Esophagus (tissue), 2 donors: ENCODE data around the gene TTC9B. TPM values are rescaled to one million over a fixed set of nuclear protein-coding genes. Genes with fewer than 3 reads are reported as not detected.
"Not testable (repeated sequence)": the region's sequence is repeated elsewhere in the genome, so short reads cannot be mapped to it uniquely, and the experiment has no call there.

Source experiments
- H3K27ac ChIP-seq, 2 donors: one replicate each; pipeline ENCODE4 v1.5.1; 2013; ENCODE audit warnings: low read depth in 2 of 2, mild to moderate bottlenecking in 2 of 2, inconsistent platforms in 1 of 2, low read length in 1 of 2, moderate library complexity in 1 of 2
- H3K27me3 ChIP-seq, 2 donors: one replicate each; pipeline ENCODE4 v1.6.1; 2013; ENCODE audit warnings: low read length in 2 of 2, control low read depth in 1 of 2, mild to moderate bottlenecking in 1 of 2; ENCODE audit not compliant: insufficient read depth in 2 of 2, control insufficient read depth in 1 of 2
- H3K36me3 ChIP-seq, 2 donors: one replicate each; pipeline ENCODE4 v1.6.1; 2013; ENCODE audit warnings: low read length in 1 of 2; ENCODE audit not compliant: control insufficient read depth in 2 of 2, insufficient read depth in 2 of 2
- H3K4me1 ChIP-seq, 2 donors: one replicate each; pipeline ENCODE4 v1.6.1; 2013; ENCODE audit warnings: low read length in 1 of 2; ENCODE audit not compliant: control insufficient read depth in 2 of 2, insufficient read depth in 2 of 2
- H3K4me3 ChIP-seq, 2 donors: one replicate each; pipeline ENCODE4 v1.5.1; 2013; ENCODE audit warnings: low read length in 2 of 2, mild to moderate bottlenecking in 2 of 2, low read depth in 1 of 2, moderate library complexity in 1 of 2
- H3K9me3 ChIP-seq, 2 donors: one replicate each; pipeline ENCODE4 v1.6.1; 2013; ENCODE audit warnings: mild to moderate bottlenecking in 2 of 2, low read depth in 1 of 2, low read length in 1 of 2, moderate library complexity in 1 of 2; ENCODE audit not compliant: control insufficient read depth in 2 of 2, insufficient read depth in 1 of 2
- WGBS, 2 donors: extraction: QIAGEN DNeasy Blood & Tissue Kit; methylation state at CpG; one replicate each; pipeline ENCODE4 v1.1.7; 2013; 5-methylcytosine and 5-hydroxymethylcytosine counted together
- polyA plus RNA-seq, 2 donors: library from polyadenylated mRNA; stranded (reverse); fragments of 200-250 nt; gene quantifications; one replicate each; pipeline ENCODE4 v1.2.3, GENCODE V29; 2013
- donor health status: healthy with polysubstance abuse.
- donor health status: Bipolar disorder and iron deficiency.

Gene TTC9B
- polyA plus RNA-seq, 2 donors: not detected

- no peaks in the 10 kb centered on the region for H3K9me3 ChIP-seq
- no peaks in the 10 kb centered on the region for H3K36me3 ChIP-seq
- peaks cover 0 to 15% of the 10 kb centered on the region in 2 donors for H3K4me1 ChIP-seq
- H3K27me3 ChIP-seq: no peaks in the 10 kb centered on the region
- peak within 1 kb of the TSS; percentile 66 to 95 for H3K4me3 ChIP-seq
- 0 to 1% methylated on average over 91 to 116 of the region's 116 CpGs for WGBS, 2 donors
- H3K27ac ChIP-seq: peak within 1 kb of the TSS; percentile 84 to 87
These were observed 27.0 kb downstream of the TTC9B start, which contains the start of gene MAP3K10 for GRCh38 chr19:40190891-40191835. MAP3K10 (plus strand) TSS chr19:40191426; CDS start chr19:40192032, 606 bp downstream.

- Histone ChIP-seq H3K4me3 (no peak overlapping the region), H3K27me3 (peaks cover 0 to 2% of the 10 kb centered on the region in 2 donors)
- WGBS, 2 donors: 84 to 85% methylated on average over 1 of the region's 1 CpG
These were observed 33.9 kb downstream of the TTC9B start for GRCh38 chr19:40184273-40184672.

GRCh38 chr19:40178756-40179155 lies 39.4 kb downstream of the TTC9B start:
- H3K27ac ChIP-seq: no peak overlapping the region
- no peak overlapping the region for H3K4me3 ChIP-seq
- H3K9me3 ChIP-seq: no peaks in the 10 kb centered on the region
- H3K4me1 ChIP-seq: no peaks in the 10 kb centered on the region
- WGBS, 2 donors: 52 to 55% methylated on average over 4 of the region's 4 CpGs
- H3K27me3 ChIP-seq: peaks cover 0 to 2% of the 10 kb centered on the region in 2 donors
- no peaks in the 10 kb centered on the region for H3K36me3 ChIP-seq

More at GRCh38 chr19:40184273-40184672, 33.9 kb downstream of the TTC9B start:
- no peaks in the 10 kb centered on the region for H3K9me3 ChIP-seq
- H3K36me3 ChIP-seq: no peaks in the 10 kb centered on the region
- no peaks in the 10 kb centered on the region for H3K4me1 ChIP-seq
- no peak overlapping the region for H3K27ac ChIP-seq

GRCh38 chr19:40177286-40178070 lies 40.7 kb downstream of the TTC9B start:
- Histone ChIP-seq H3K9me3 (no peaks in the 10 kb centered on the region), H3K4me3 (no peak overlapping the region), H3K4me1 (no peaks in the 10 kb centered on the region), H3K27me3 (peaks cover 0 to 2% of the 10 kb centered on the region in 2 donors), H3K27ac (no peak overlapping the region), H3K36me3 (no peaks in the 10 kb centered on the region)
- WGBS, 2 donors: 73 to 75% methylated on average over 5 of the region's 5 CpGs

- Histone ChIP-seq H3K36me3 (no peaks in the 10 kb centered on the region), H3K9me3 (no peaks in the 10 kb centered on the region), H3K4me3 (no peak overlapping the region), H3K4me1 (no peaks in the 10 kb centered on the region), H3K27me3 (no peaks in the 10 kb centered on the region), H3K27ac (no peak overlapping the region)
- WGBS, 2 donors: 74 to 76% methylated on average over 5 of the region's 5 CpGs
These were observed 42.4 kb downstream of the TTC9B start for GRCh38 chr19:40175820-40176219.

- no peaks in the 10 kb centered on the region for H3K4me1 ChIP-seq
- 53 to 64% methylated on average over 4 of the region's 4 CpGs for WGBS, 2 donors
- no peaks in the 10 kb centered on the region for H3K27me3 ChIP-seq
- H3K36me3 ChIP-seq: no peaks in the 10 kb centered on the region
- H3K4me3 ChIP-seq: no peak overlapping the region
- H3K9me3 ChIP-seq: no peaks in the 10 kb centered on the region
- no peak overlapping the region for H3K27ac ChIP-seq
These were observed 44.1 kb downstream of the TTC9B start for GRCh38 chr19:40174092-40174491.

- H3K27me3 ChIP-seq, H3K4me3 ChIP-seq, H3K9me3 ChIP-seq, H3K36me3 ChIP-seq, H3K4me1 ChIP-seq, H3K27ac ChIP-seq: not testable (repeated sequence)
- 75 to 79% methylated on average over 4 of the region's 4 CpGs for WGBS, 2 donors
These were observed 46.9 kb downstream of the TTC9B start for GRCh38 chr19:40171293-40171692.

- H3K9me3 ChIP-seq, H3K27ac ChIP-seq, H3K36me3 ChIP-seq, H3K27me3 ChIP-seq, H3K4me3 ChIP-seq, H3K4me1 ChIP-seq: not testable (repeated sequence)
- 78 to 81% methylated on average over 33 to 39 of the region's 39 CpGs for WGBS, 2 donors
These were observed 47.7 kb downstream of the TTC9B start for GRCh38 chr19:40170303-40170989.
